Muscle layer of duodenum (tissue), 2 donors: ENCODE results near the gene GLIS1.

ENCODE experiments used
- H3K27ac ChIP-seq: one replicate; pipeline ENCODE4 v1.7.0; 2013; ENCODE audit warnings: mild to moderate bottlenecking, low read length
- H3K27me3 ChIP-seq: one replicate; pipeline ENCODE4 v1.7.0; 2013; ENCODE audit warnings: low read depth, mild to moderate bottlenecking, control low read depth, low read length
- H3K36me3 ChIP-seq, 2 donors: one replicate each; pipeline ENCODE4 v1.7.0; 2013; ENCODE audit warnings: low read length in 2 of 2, control low read depth in 1 of 2, mild to moderate bottlenecking in 1 of 2; ENCODE audit not compliant: insufficient read depth in 2 of 2, control insufficient read depth in 1 of 2
- H3K4me1 ChIP-seq, 2 donors: one replicate each; pipeline ENCODE4 v1.7.0; 2013; ENCODE audit warnings: low read length in 2 of 2, mild to moderate bottlenecking in 2 of 2, control low read depth in 1 of 2, moderate library complexity in 1 of 2; ENCODE audit not compliant: insufficient read depth in 2 of 2, control insufficient read depth in 1 of 2
- H3K4me3 ChIP-seq, 2 donors: one replicate each; pipeline ENCODE4 v1.7.0; 2013; ENCODE audit warnings: low read length in 2 of 2, low read depth in 1 of 2, mild to moderate bottlenecking in 1 of 2
- H3K9me3 ChIP-seq, 2 donors: one replicate each; pipeline ENCODE4 v1.7.0; 2013; ENCODE audit warnings: low read length in 2 of 2, control low read depth in 1 of 2, mild to moderate bottlenecking in 1 of 2; ENCODE audit not compliant: control insufficient read depth in 1 of 2
- donor health status: healthy.

GLIS1 gene

DNA sequence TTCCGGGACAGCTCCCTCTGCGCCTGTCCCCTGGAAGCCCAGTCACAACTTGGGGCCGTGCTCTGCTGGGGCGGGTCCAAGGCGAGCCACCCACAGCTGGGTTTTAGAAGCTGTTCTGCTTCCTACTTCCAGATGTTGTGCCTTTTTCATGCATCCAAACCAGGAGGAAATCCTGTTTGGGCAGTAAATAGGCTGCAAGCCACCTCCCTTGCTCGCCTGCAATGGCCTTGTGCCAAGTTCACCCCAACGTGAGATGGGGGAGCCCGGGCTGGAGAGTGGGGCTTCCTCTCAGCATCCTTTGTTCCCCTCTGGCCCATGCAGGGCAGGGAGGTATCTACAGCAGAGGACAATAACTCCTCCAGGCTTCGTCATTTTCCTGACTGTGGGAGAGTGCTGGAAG lies 206.6 kb downstream of the GLIS1 start:
- no peaks in the 10 kb centered on the region for H3K9me3 ChIP-seq
- H3K27me3 ChIP-seq, result no peaks in the 10 kb centered on the region
- H3K36me3 ChIP-seq, result no peaks in the 10 kb centered on the region
- H3K4me1 ChIP-seq, result no peaks in the 10 kb centered on the region
- H3K27ac ChIP-seq, result no peak overlapping the region
- H3K4me3 ChIP-seq, result no peak overlapping the region

DNA sequence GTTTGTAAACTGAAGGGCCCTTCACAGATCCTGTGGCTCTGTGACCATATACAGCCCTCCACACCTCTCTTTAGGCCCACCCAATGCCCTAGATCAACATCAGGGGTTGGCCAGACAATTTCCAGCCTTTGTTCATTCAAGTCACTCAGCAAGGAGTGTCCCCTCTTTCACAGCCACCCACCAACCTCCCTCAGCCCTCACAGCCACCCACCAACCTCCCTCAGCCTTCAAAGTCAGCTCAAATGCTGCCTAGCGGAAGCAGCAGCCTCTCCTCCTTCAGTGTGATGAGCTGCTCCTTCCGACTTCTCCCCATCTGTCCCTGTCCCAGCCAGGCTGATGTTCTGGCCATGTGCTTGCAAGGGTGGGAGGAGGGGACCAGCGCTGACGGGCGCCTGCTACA lies 208.4 kb downstream of the GLIS1 start:
- no peak overlapping the region for H3K27ac ChIP-seq
- H3K4me3 ChIP-seq, result no peak overlapping the region
- no peaks in the 10 kb centered on the region for H3K9me3 ChIP-seq
- peaks cover 0 to 16% of the 10 kb centered on the region in 2 donors for H3K4me1 ChIP-seq
- H3K27me3 ChIP-seq, result no peaks in the 10 kb centered on the region
- no peaks in the 10 kb centered on the region for H3K36me3 ChIP-seq

GRCh38 chr1:53529555-53529954 lies 209.4 kb downstream of the GLIS1 start:
- H3K4me1 ChIP-seq, result peaks cover 0 to 18% of the 10 kb centered on the region in 2 donors
- H3K9me3 ChIP-seq, result no peaks in the 10 kb centered on the region
- no peak overlapping the region for H3K4me3 ChIP-seq
- H3K27ac ChIP-seq, result no peak overlapping the region
- H3K27me3 ChIP-seq, result no peaks in the 10 kb centered on the region
- H3K36me3 ChIP-seq, result no peaks in the 10 kb centered on the region

- peaks cover 0 to 18% of the 10 kb centered on the region in 2 donors for H3K4me1 ChIP-seq
- no peak overlapping the region for H3K4me3 ChIP-seq
- H3K9me3 ChIP-seq, result no peaks in the 10 kb centered on the region
- no peaks in the 10 kb centered on the region for H3K27me3 ChIP-seq
- H3K36me3 ChIP-seq, result no peaks in the 10 kb centered on the region
- H3K27ac ChIP-seq, result no peak overlapping the region
Observed at GRCh38 chr1:53527368-53527767, 211.6 kb downstream of the GLIS1 start.

- Histone ChIP-seq H3K36me3 (no peaks in the 10 kb centered on the region), H3K4me3 (no peak overlapping the region), H3K4me1 (peaks cover 0 to 18% of the 10 kb centered on the region in 2 donors), H3K27ac (no peak overlapping the region), H3K9me3 (no peaks in the 10 kb centered on the region), H3K27me3 (no peaks in the 10 kb centered on the region)
Observed at GRCh38 chr1:53526451-53527101, 212.4 kb downstream of the GLIS1 start.

GRCh38 chr1:53525595-53525994 lies 213.4 kb downstream of the GLIS1 start:
- H3K36me3 ChIP-seq, result no peaks in the 10 kb centered on the region
- H3K4me3 ChIP-seq, result no peak overlapping the region
- peaks cover 0 to 18% of the 10 kb centered on the region in 2 donors for H3K4me1 ChIP-seq
- no peaks in the 10 kb centered on the region for H3K9me3 ChIP-seq
- H3K27ac ChIP-seq, result no peak overlapping the region
- H3K27me3 ChIP-seq, result no peaks in the 10 kb centered on the region

GRCh38 chr1:53524428-53525375 lies 214.3 kb downstream of the GLIS1 start:
- no peaks in the 10 kb centered on the region for H3K27me3 ChIP-seq
- no peaks in the 10 kb centered on the region for H3K9me3 ChIP-seq
- no peaks in the 10 kb centered on the region for H3K36me3 ChIP-seq
- H3K4me3 ChIP-seq, result no peak overlapping the region
- peaks cover 0 to 18% of the 10 kb centered on the region in 2 donors for H3K4me1 ChIP-seq
- H3K27ac ChIP-seq, result no peak overlapping the region

DNA sequence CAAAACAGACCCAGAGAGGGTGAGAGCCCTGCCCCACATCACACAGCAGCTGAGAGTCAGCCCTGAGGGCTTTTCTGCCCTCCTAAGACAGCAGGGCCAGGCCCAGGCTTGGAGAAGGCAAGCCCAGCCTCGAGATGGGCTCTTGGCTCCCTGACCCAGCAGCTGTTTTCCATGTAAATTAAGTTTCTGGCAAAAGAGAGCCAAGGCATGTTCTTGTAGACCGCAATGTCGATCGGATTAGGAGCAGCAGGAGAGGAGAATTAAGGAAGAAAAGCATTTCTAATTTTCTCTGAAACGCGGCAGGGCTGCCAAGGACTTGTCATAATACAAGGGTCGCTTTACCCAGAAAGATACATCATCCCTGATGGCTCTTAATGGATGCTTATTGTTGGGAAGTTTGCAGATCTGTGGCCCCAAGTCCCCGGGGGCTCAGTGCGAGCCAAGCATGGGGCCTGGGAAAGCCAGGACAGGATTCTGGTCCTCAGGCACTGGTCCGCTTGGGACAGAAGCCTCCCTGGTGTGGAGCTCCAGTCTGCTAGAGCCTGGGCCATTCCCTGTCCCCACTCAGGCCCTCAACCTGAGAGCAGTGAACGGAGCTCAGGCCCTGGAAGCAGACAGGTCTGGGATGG lies 216.9 kb downstream of the GLIS1 start:
- H3K27me3 ChIP-seq, result no peaks in the 10 kb centered on the region
- no peaks in the 10 kb centered on the region for H3K36me3 ChIP-seq
- H3K27ac ChIP-seq, result no peak overlapping the region

DNA sequence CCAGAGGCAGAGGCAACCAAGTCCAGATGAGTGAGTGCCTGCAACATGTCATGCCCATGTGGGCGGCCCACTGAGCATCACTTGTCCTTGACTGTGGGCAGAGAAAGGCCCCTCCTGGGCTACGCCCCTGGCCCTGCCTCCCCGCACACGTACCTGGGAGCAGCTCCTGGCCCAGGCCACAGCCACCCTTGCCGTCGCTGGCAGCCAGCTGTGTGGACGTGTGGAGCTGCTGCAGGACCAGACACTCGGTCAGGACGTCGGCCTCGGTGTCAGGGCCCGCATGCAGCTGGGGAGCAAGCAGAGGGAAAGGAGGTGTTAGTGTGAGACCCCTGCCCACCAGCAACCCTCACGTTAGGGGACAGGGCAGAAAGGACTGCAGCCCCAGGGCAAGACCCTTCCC lies 218.5 kb downstream of the GLIS1 start:
- no peak overlapping the region for H3K4me3 ChIP-seq
- H3K4me1 ChIP-seq, result peaks cover 0 to under 1% of the 10 kb centered on the region in 2 donors
- H3K27ac ChIP-seq, result no peak overlapping the region
- no peaks in the 10 kb centered on the region for H3K27me3 ChIP-seq
- H3K36me3 ChIP-seq, result no peaks in the 10 kb centered on the region
- H3K9me3 ChIP-seq, result no peaks in the 10 kb centered on the region

More for the DNA sequence above, 216.9 kb downstream of the GLIS1 start:
- Histone ChIP-seq H3K4me1 (peaks cover 0 to 16% of the 10 kb centered on the region in 2 donors), H3K4me3 (no peak overlapping the region), H3K9me3 (no peaks in the 10 kb centered on the region)

DNA sequence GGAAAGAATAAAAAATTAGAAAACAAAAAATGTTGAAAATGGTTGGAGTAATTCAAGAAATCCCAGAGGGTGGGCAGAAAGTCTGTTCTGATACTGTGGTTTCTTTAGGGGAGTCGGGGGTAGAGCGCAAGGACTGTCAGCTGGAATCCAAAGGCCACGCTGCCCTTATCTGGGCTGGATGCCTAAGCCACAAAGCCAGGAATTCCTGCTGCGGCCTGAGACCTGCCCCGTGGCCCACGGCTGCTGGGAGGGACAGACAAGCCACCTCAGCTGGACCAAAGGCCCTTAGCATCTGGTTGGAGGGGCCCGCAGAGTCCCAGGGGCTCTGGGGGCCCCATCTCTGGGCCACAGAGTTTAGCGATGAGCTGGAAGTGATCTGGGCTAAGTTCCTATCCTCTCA lies 219.5 kb downstream of the GLIS1 start:
- Histone ChIP-seq H3K9me3 (no peaks in the 10 kb centered on the region), H3K4me3 (no peak overlapping the region), H3K27ac (no peak overlapping the region), H3K4me1 (no peaks in the 10 kb centered on the region), H3K27me3 (no peaks in the 10 kb centered on the region), H3K36me3 (no peaks in the 10 kb centered on the region)

GRCh38 chr1:53518775-53519174 lies 220.2 kb downstream of the GLIS1 start:
- H3K4me3 ChIP-seq, result no peak overlapping the region
- no peaks in the 10 kb centered on the region for H3K9me3 ChIP-seq
- no peaks in the 10 kb centered on the region for H3K4me1 ChIP-seq
- H3K36me3 ChIP-seq, result no peaks in the 10 kb centered on the region
- no peaks in the 10 kb centered on the region for H3K27me3 ChIP-seq
- H3K27ac ChIP-seq, result no peak overlapping the region
